Calu3 (cell line): ENCODE measurements around the gene GRXCR2. TPM values are rescaled to one million over a fixed set of nuclear protein-coding genes. Genes with fewer than 3 reads are reported as not detected.
"Not testable (repeated sequence)": the region's sequence is repeated elsewhere in the genome, so short reads cannot be mapped to it uniquely, and the experiment has no call there.

Source experiments
- BruUV-seq: library from RNA; stranded (reverse); fragments of 400-500 nt; replicated peaks from 2 replicates; lab custom pipeline; 2021; lab: Mats Ljungman, UMichigan
- CTCF ChIA-PET: fragments of 300-600 bp; sonication (Branson Sonifier 250); formaldehyde crosslinking; loops from one replicate; lab custom pipeline; 2022; ENCODE audit warnings: antibody characterized with exemption; lab: Charles Lee
- DNase-seq: peaks from one replicate; pipeline ENCODE4 v3.0.0; 2022
- H3K27ac Mint-ChIP-seq: one replicate; pipeline ENCODE4 v1.8.0; 2022; ENCODE audit warnings: mixed read lengths; ENCODE audit not compliant: unreplicated experiment
- H3K27me3 Mint-ChIP-seq: one replicate; pipeline ENCODE4 v1.8.0; 2022; ENCODE audit warnings: mixed read lengths; ENCODE audit not compliant: unreplicated experiment
- H3K36me3 Mint-ChIP-seq: one replicate; pipeline ENCODE4 v1.8.0; 2022; ENCODE audit warnings: mild to moderate bottlenecking, moderate library complexity, mixed read lengths; ENCODE audit not compliant: insufficient read depth, unreplicated experiment
- H3K4me1 Mint-ChIP-seq: one replicate; pipeline ENCODE4 v1.8.0; 2022; ENCODE audit warnings: mild to moderate bottlenecking, low read depth, mixed read lengths; ENCODE audit not compliant: unreplicated experiment
- H3K4me3 Mint-ChIP-seq: one replicate; pipeline ENCODE4 v1.8.0; 2022; ENCODE audit warnings: mild to moderate bottlenecking, low read depth, moderate library complexity, mixed read lengths; ENCODE audit not compliant: unreplicated experiment
- H3K9me3 Mint-ChIP-seq: one replicate; pipeline ENCODE4 v1.8.0; 2022; ENCODE audit warnings: low read depth, mixed read lengths; ENCODE audit not compliant: unreplicated experiment
- intact Hi-C: fragments of 100-400 bp; cut with micrococcal nuclease; formaldehyde crosslinking; loops from one replicate; pipeline ENCODE4 v1.10.0; 2022; ENCODE audit not compliant: unreplicated experiment
- total RNA-seq: library from RNA; stranded (reverse); gene quantifications from 2 replicates; pipeline ENCODE4 v1.2.3, GENCODE V29; 2022
- TF ChIP-seq, protein P1 (sequence below): fragments of 200-600 bp; IDR thresholded peaks from one replicate; pipeline ENCODE4 v1.8.0; 2022; ENCODE audit warnings: antibody characterized with exemption; ENCODE audit not compliant: unreplicated experiment

Gene GRXCR2
- total RNA-seq, 1 experiment from 2014 or later: not detected

DNA sequence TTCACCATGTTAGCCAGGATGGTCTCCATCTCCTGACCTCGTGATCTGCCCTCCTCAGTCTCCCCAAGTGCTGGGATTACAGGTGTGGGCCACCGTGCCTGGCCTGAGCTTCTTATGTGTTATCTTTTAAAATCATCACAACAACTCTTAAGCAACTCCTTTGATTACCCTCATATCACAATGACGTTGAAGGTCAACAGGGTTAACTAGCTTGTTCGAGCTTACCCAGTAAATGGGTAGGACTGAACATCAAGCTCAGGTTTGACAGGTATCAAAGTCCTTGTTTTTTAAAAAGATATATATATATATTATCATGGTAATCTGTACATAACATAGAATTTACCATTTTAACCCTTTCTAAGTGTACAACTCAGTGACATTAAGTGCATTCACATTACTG lies 3.1 kb downstream of the GRXCR2 start:
- BruUV-seq: no TSS peak
- intact Hi-C loops: no loop called here
- H3K9me3 Mint-ChIP-seq: no peaks in the 10 kb centered on the region
- no peaks in the 10 kb centered on the region for H3K27me3 Mint-ChIP-seq
- H3K4me1 Mint-ChIP-seq: no peaks in the 10 kb centered on the region
- TF ChIP-seq, protein P1, sequence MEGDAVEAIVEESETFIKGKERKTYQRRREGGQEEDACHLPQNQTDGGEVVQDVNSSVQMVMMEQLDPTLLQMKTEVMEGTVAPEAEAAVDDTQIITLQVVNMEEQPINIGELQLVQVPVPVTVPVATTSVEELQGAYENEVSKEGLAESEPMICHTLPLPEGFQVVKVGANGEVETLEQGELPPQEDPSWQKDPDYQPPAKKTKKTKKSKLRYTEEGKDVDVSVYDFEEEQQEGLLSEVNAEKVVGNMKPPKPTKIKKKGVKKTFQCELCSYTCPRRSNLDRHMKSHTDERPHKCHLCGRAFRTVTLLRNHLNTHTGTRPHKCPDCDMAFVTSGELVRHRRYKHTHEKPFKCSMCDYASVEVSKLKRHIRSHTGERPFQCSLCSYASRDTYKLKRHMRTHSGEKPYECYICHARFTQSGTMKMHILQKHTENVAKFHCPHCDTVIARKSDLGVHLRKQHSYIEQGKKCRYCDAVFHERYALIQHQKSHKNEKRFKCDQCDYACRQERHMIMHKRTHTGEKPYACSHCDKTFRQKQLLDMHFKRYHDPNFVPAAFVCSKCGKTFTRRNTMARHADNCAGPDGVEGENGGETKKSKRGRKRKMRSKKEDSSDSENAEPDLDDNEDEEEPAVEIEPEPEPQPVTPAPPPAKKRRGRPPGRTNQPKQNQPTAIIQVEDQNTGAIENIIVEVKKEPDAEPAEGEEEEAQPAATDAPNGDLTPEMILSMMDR: no peak
- no peak for DNase-seq
- H3K27ac Mint-ChIP-seq: no peak overlapping the region
- no peaks in the 10 kb centered on the region for H3K36me3 Mint-ChIP-seq
- CTCF ChIA-PET: no interaction called here
- H3K4me3 Mint-ChIP-seq: no peak overlapping the region

- intact Hi-C loops: no loop called here
- Mint-ChIP-seq H3K4me3 (no peak overlapping the region), H3K27me3 (no peaks in the 10 kb centered on the region), H3K4me1 (no peaks in the 10 kb centered on the region), H3K27ac (no peak overlapping the region), H3K36me3 (no peaks in the 10 kb centered on the region), H3K9me3 (no peaks in the 10 kb centered on the region)
- BruUV-seq: no TSS peak
- DNase-seq: no peak
- TF ChIP-seq, protein P1: no peak
- CTCF ChIA-PET: no interaction called here
Observed at GRCh38 chr5:145867806-145868205, 5.0 kb downstream of the GRXCR2 start.

GRCh38 chr5:145864432-145864831 lies 8.4 kb downstream of the GRXCR2 start:
- H3K9me3 Mint-ChIP-seq, H3K27ac Mint-ChIP-seq, intact Hi-C loops, DNase-seq, H3K27me3 Mint-ChIP-seq, H3K36me3 Mint-ChIP-seq, BruUV-seq, H3K4me3 Mint-ChIP-seq, CTCF ChIA-PET, H3K4me1 Mint-ChIP-seq: not testable (repeated sequence)

DNA sequence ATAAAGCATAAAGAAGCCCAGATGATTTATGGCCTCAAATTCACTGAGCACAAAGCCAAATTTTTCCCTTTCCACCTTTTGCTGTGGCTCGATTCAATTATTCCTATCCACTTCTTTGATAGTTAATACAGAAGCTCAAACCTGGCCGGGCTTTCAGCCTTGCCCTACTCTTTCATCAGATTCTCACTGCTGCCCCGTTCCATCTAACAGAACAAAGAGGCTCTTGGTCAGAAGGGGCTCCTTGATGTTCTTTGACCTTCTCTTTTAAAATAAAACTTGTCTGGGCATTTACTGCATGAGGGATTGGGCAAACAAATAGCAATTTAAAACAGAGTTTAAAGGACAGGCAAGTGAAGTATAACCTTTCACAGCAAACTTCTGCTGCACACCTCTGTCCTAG lies 9.8 kb downstream of the GRXCR2 start:
- H3K4me3 Mint-ChIP-seq: no peak overlapping the region
- H3K27me3 Mint-ChIP-seq: no peaks in the 10 kb centered on the region
- intact Hi-C loops: no loop called here
- H3K27ac Mint-ChIP-seq: no peak overlapping the region
- H3K36me3 Mint-ChIP-seq: no peaks in the 10 kb centered on the region
- TF ChIP-seq, protein P1: no peak
- BruUV-seq: no TSS peak
- no peaks in the 10 kb centered on the region for H3K4me1 Mint-ChIP-seq
- no peak for DNase-seq
- CTCF ChIA-PET: interaction anchor here (0.6 kb wide), 1 partner anchor 98 kb away, joined by 3 read pairs; no protein-coding TSS in a partner anchor
- H3K9me3 Mint-ChIP-seq: no peaks in the 10 kb centered on the region

DNA sequence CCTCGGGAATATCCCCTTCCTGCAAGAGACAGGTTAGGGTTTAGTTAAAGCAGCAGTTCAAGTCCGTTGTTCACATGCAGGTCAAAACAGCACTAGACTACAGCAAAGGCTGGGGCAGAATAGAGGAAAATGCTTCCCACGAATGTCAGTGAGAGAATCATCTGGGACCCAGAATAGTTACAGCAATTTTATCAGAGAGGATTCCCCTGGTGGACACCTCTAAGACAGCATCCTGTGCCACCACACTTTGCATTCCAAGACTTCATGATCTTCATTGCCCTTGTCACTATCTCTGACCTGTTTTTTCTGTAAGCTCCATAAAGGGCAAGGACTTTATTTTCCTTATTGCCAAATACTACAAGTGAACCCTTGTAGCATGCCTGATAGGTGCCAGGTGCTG lies 12.9 kb downstream of the GRXCR2 start:
- CTCF ChIA-PET: interaction anchor here (0.8 kb wide), 1 partner anchor 14 kb away, joined by 3 read pairs; no protein-coding TSS in a partner anchor

More for the DNA sequence above, 12.9 kb downstream of the GRXCR2 start:
- Mint-ChIP-seq H3K4me1 (peaks cover 16% of the 10 kb centered on the region), H3K27me3 (no peaks in the 10 kb centered on the region), H3K9me3 (no peaks in the 10 kb centered on the region), H3K36me3 (no peaks in the 10 kb centered on the region), H3K27ac (no peak overlapping the region), H3K4me3 (no peak overlapping the region)
- no peak for DNase-seq
- no TSS peak for BruUV-seq
- intact Hi-C loops: loop anchor here (5.0 kb wide), 1 partner anchor 122 kb away; no protein-coding TSS in a partner anchor
- TF ChIP-seq, protein P1: no peak
